BLaER1 (cell line): ENCODE data around the gene CCDC185.
"Not testable (repeated sequence)": the region's sequence is repeated elsewhere in the genome, so short reads cannot be mapped to it uniquely, and the experiment has no call there.

Source experiments
- H3K27ac ChIP-seq: shearing (Covaris generic); formaldehyde crosslinking; 2 replicates; pipeline ENCODE4 v1.8.1; 2022
- H3K27me3 ChIP-seq: shearing (Covaris generic); formaldehyde crosslinking; 2 replicates; pipeline ENCODE4 v1.8.1; 2022
- H3K36me3 ChIP-seq: shearing (Covaris generic); formaldehyde crosslinking; 2 replicates; pipeline ENCODE4 v1.8.1; 2022
- H3K4me1 ChIP-seq: shearing (Covaris generic); formaldehyde crosslinking; 2 replicates; pipeline ENCODE4 v1.8.1; 2022
- H3K4me2 ChIP-seq: shearing (Covaris generic); formaldehyde crosslinking; 2 replicates; pipeline ENCODE4 v1.8.1; 2022
- H3K4me3 ChIP-seq: shearing (Covaris generic); formaldehyde crosslinking; 2 replicates; pipeline ENCODE4 v1.8.1; 2022
- H3K9ac ChIP-seq: shearing (Covaris generic); formaldehyde crosslinking; 2 replicates; pipeline ENCODE4 v1.8.1; 2022
- H3K9me3 ChIP-seq: shearing (Covaris generic); formaldehyde crosslinking; 2 replicates; pipeline ENCODE4 v1.8.1; 2022
- H4K20me1 ChIP-seq: shearing (Covaris generic); formaldehyde crosslinking; 2 replicates; pipeline ENCODE4 v1.8.1; 2022
- Cebpa-rat ChIP-seq: shearing (Covaris generic); IDR thresholded peaks from 2 replicates; pipeline ENCODE4 v1.8.1; 2022

The CCDC185 gene

GRCh38 chr1:223390618-223391017 lies 2.6 kb upstream of the CCDC185 start:
- no peak overlapping the region for H3K9ac ChIP-seq
- TF ChIP-seq Cebpa-rat = no peak
- H3K27me3 ChIP-seq = no peaks in the 10 kb centered on the region
- peaks cover 14% of the 10 kb centered on the region; the same call in 1 of the 2 replicates for H3K9me3 ChIP-seq
- H3K4me1 ChIP-seq = no peaks in the 10 kb centered on the region
- H4K20me1 ChIP-seq = no peaks in the 10 kb centered on the region
- H3K4me2 ChIP-seq = no peak overlapping the region
- H3K36me3 ChIP-seq = no peaks in the 10 kb centered on the region
- H3K4me3 ChIP-seq = no peak overlapping the region
- H3K27ac ChIP-seq = no peak overlapping the region

DNA sequence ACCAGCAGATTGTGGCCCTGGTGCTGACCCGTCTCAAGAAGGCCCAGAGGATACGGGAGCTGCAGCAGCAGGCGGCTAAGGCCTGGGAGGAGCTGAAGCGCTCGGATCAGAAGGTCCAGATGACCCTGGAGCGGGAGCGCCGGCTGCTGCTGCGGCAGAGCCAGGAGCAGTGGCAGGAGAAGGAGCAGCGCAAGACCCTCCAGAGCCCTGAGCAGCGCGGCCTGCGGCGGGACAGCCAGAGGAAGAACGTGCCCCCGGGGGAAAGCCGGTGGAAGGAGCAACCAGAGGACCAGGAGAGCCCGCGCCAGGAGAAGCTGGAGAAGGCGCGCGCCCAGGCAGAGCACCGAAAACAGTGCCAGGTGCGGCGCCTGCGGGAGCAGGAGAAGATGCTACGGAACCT lies 1.0 kb downstream of the CCDC185 start:
- Histone ChIP-seq H3K27me3 (no peaks in the 10 kb centered on the region), H4K20me1 (no peaks in the 10 kb centered on the region), H3K27ac (no peak overlapping the region), H3K9ac (no peak overlapping the region), H3K4me1 (no peaks in the 10 kb centered on the region), H3K4me2 (no peak overlapping the region), H3K9me3 (peaks cover 14% of the 10 kb centered on the region; the same call in 1 of the 2 replicates), H3K36me3 (no peaks in the 10 kb centered on the region), H3K4me3 (no peak overlapping the region)
- TF ChIP-seq Cebpa-rat = no peak

DNA sequence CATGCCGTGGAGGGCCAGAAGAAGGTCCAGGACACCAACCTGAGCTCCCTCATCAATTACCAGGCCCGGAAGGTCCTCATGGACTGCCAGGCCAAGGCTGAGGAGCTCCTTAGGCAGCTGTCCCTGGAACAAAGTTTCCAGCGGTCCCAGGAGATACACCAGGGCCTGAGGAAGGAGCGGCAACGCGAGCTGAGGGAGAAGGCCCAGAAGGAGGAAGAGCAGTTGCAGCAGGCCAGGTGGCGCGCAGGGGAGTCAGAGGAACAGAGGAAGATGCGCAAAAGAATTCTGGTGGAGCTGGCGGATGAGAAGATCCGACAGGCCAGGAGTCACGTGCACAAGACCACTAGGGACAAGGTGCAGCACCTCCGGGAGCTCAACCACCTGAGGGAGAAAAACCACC lies 1.5 kb downstream of the CCDC185 start:
- H3K4me2 ChIP-seq = no peak overlapping the region
- H3K36me3 ChIP-seq = no peaks in the 10 kb centered on the region
- no peak overlapping the region for H3K9ac ChIP-seq
- no peaks in the 10 kb centered on the region for H3K4me1 ChIP-seq
- no peaks in the 10 kb centered on the region for H3K27me3 ChIP-seq
- H3K9me3 ChIP-seq = peaks cover 14% of the 10 kb centered on the region; the same call in 1 of the 2 replicates
- H3K4me3 ChIP-seq = no peak overlapping the region
- H4K20me1 ChIP-seq = no peaks in the 10 kb centered on the region
- H3K27ac ChIP-seq = no peak overlapping the region
- TF ChIP-seq Cebpa-rat = no peak

- not testable (repeated sequence) for H3K4me1 ChIP-seq, H3K9ac ChIP-seq, H4K20me1 ChIP-seq, H3K4me3 ChIP-seq, H3K36me3 ChIP-seq, H3K4me2 ChIP-seq, H3K9me3 ChIP-seq, H3K27ac ChIP-seq, H3K27me3 ChIP-seq
Observed at GRCh38 chr1:223399393-223399792, 6.2 kb downstream of the CCDC185 start.

DNA sequence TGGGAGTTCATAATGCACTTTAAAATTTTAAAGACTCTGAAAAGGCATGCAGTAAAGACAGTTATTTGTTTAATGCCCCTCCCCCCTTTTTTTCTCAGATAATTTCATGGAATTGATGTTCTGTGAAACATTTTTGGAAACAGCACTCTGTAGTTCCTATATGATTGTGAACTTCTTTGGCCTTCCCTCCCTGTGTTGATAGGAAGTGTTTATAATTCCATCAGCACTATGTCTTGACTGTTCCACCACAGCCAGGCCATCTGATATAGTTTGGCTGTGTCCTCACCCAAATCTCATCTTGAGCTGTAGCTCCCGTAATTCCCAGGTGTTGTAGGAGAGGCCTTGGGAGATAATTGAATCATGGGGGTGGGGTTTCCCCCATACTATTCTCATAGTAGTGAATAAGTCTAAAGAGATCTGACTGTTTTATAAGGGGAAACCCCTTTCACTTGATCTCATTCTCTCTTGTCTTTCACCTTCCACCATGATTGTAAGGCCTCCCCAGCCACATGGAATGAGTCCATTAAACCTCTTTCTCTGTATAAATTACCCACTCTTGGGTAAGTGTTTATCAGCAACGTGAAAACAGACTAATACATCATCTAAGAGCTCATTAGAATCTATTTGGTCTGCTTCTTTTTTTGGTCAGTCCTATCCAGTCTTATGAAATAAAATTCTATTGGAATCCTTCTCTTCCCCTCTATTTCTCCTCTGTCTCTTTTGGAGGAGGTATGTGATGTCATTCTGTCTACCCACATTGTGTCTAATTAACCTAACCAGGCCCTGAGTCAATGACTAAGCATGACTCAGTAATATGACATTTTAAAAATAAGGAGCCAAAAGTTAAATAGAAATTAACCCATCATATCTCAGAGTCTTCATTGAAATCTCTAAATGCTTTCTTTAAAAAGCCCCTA lies 8.9 kb downstream of the CCDC185 start:
- Histone ChIP-seq H3K4me3 (no peak overlapping the region), H3K36me3 (no peaks in the 10 kb centered on the region), H4K20me1 (no peaks in the 10 kb centered on the region), H3K9ac (no peak overlapping the region), H3K4me1 (no peaks in the 10 kb centered on the region), H3K27ac (no peak overlapping the region), H3K9me3 (no peaks in the 10 kb centered on the region), H3K4me2 (no peak overlapping the region), H3K27me3 (no peaks in the 10 kb centered on the region)
- TF ChIP-seq Cebpa-rat = no peak

DNA sequence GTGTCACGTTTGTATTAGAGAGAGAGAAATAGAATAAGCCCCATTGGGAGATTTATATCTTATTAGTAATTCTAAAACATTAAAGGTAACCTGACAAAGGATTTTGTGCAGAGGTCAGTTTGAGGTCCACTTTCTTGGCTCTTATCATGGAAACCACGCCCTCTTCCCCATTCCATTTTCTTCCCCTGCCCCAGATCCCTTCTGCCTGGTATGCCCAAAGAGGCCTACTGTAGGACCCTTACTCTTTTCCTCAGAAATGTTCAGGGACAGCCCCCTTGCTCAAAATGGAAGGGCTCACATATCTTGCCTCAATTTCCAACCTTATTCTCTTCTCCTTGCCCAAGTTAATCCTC lies 9.6 kb downstream of the CCDC185 start:
- no peaks in the 10 kb centered on the region for H4K20me1 ChIP-seq
- no peak overlapping the region for H3K27ac ChIP-seq
- no peaks in the 10 kb centered on the region for H3K36me3 ChIP-seq
- no peaks in the 10 kb centered on the region for H3K4me1 ChIP-seq
- TF ChIP-seq Cebpa-rat = no peak
- no peak overlapping the region for H3K9ac ChIP-seq
- no peaks in the 10 kb centered on the region for H3K27me3 ChIP-seq
- H3K4me2 ChIP-seq = no peak overlapping the region
- H3K9me3 ChIP-seq = no peaks in the 10 kb centered on the region
- no peak overlapping the region for H3K4me3 ChIP-seq

DNA sequence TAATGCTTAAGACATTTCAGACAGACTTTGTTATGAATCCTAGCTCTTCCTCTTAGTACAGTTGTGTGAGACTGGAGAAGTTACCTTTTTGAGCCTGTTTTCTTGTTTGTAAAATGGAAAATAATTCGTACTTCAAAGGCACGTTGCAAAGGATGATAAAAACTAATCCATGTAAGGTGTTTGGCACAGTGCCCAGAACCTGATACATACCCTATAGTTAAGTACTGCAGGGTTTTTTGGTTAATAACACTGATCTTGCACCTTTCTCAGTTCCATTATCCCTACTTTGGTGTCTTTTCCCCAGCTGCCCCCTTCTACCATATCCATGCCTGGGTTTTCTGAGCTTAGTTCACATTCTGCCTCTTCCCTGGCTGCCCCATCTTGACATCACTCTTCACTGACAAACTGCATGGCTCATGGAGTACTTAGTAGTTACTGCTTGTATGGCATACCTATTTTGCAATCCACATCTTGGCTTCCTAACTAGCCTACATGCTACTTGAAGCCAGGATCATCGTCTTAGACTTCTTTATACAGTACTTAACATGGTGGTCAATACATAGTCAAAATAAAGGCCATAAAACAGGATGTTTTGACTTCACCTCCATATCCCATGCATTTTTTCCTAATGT lies 10.1 kb downstream of the CCDC185 start:
- no peaks in the 10 kb centered on the region for H3K9me3 ChIP-seq
- TF ChIP-seq Cebpa-rat = no peak
- H3K9ac ChIP-seq = no peak overlapping the region
- no peaks in the 10 kb centered on the region for H3K4me1 ChIP-seq
- H3K27me3 ChIP-seq = no peaks in the 10 kb centered on the region
- H3K27ac ChIP-seq = no peak overlapping the region
- no peak overlapping the region for H3K4me2 ChIP-seq
- no peak overlapping the region for H3K4me3 ChIP-seq
- no peaks in the 10 kb centered on the region for H4K20me1 ChIP-seq
- no peaks in the 10 kb centered on the region for H3K36me3 ChIP-seq

DNA sequence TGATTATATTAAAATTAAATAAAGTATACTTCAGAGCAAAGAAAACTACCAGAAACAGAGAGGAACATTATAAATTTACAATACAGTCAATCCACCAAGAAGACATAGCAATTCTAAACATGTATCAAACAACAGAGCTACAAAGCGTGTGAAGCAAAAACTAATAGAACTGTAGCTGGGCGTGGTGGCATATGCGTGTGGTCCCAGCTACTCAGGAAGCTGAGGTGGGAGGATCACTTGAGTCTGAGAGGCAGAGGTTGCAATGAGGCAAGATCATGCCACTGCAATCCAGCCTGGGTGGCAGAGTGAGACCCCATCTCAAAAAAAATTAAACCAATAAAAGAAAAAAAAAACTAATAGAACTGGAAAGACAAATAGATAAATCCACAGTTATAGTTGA lies 12.3 kb downstream of the CCDC185 start:
- no peaks in the 10 kb centered on the region for H3K4me1 ChIP-seq
- no peak for TF ChIP-seq Cebpa-rat
- H4K20me1 ChIP-seq = no peaks in the 10 kb centered on the region
- H3K9ac ChIP-seq = no peak overlapping the region
- H3K4me2 ChIP-seq = no peak overlapping the region
- no peaks in the 10 kb centered on the region for H3K36me3 ChIP-seq
- no peaks in the 10 kb centered on the region for H3K9me3 ChIP-seq
- no peaks in the 10 kb centered on the region for H3K27me3 ChIP-seq
- no peak overlapping the region for H3K27ac ChIP-seq
- no peak overlapping the region for H3K4me3 ChIP-seq

- no peaks in the 10 kb centered on the region for H3K4me1 ChIP-seq
- H3K9ac ChIP-seq = no peak overlapping the region
- no peaks in the 10 kb centered on the region for H3K27me3 ChIP-seq
- H4K20me1 ChIP-seq = no peaks in the 10 kb centered on the region
- no peak overlapping the region for H3K4me2 ChIP-seq
- no peak overlapping the region for H3K4me3 ChIP-seq
- no peak for TF ChIP-seq Cebpa-rat
- H3K36me3 ChIP-seq = no peaks in the 10 kb centered on the region
- H3K9me3 ChIP-seq = no peaks in the 10 kb centered on the region
- no peak overlapping the region for H3K27ac ChIP-seq
Observed at GRCh38 chr1:223410036-223410435, 16.8 kb downstream of the CCDC185 start.

GRCh38 chr1:223411309-223411708 lies 18.1 kb downstream of the CCDC185 start:
- no peak overlapping the region for H3K27ac ChIP-seq
- no peaks in the 10 kb centered on the region for H3K9me3 ChIP-seq
- no peak for TF ChIP-seq Cebpa-rat
- H3K4me3 ChIP-seq = no peak overlapping the region
- no peaks in the 10 kb centered on the region for H3K36me3 ChIP-seq
- no peak overlapping the region for H3K4me2 ChIP-seq
- no peak overlapping the region for H3K9ac ChIP-seq
- no peaks in the 10 kb centered on the region for H4K20me1 ChIP-seq
- no peaks in the 10 kb centered on the region for H3K4me1 ChIP-seq
- H3K27me3 ChIP-seq = no peaks in the 10 kb centered on the region
